Endodermal cell (in vitro differentiated cells): ENCODE results near the gene OR13J1. TPM values are rescaled to one million over a fixed set of nuclear protein-coding genes. Genes with fewer than 3 reads are reported as not detected.

Experiments used
- DNase-seq: peaks from one replicate; pipeline ENCODE4 v3.0.0-alpha.2; 2017
- H3K27ac ChIP-seq: 2 replicates; pipeline ENCODE4 v1.5.1; 2013; ENCODE audit warnings: mild to moderate bottlenecking, low read depth, low read length, moderate library complexity
- H3K27me3 ChIP-seq: 2 replicates; pipeline ENCODE4 v1.6.1; 2013; ENCODE audit warnings: mild to moderate bottlenecking, low read length, moderate library complexity; ENCODE audit not compliant: insufficient read depth, control insufficient read depth, poor library complexity, severe bottlenecking
- H3K36me3 ChIP-seq: 2 replicates; pipeline ENCODE4 v1.7.0; 2013; ENCODE audit warnings: mild to moderate bottlenecking, low read length, moderate library complexity; ENCODE audit not compliant: control insufficient read depth, insufficient read depth
- H3K4me1 ChIP-seq: one replicate; pipeline ENCODE4 v1.7.0; 2013; ENCODE audit warnings: low read length; ENCODE audit not compliant: control insufficient read depth, insufficient read depth
- H3K4me3 ChIP-seq: 2 replicates; pipeline ENCODE4 v1.5.1; 2013; ENCODE audit warnings: mild to moderate bottlenecking, low read length, moderate library complexity
- H3K9ac ChIP-seq: 2 replicates; pipeline ENCODE4 v1.6.1; 2013; ENCODE audit warnings: mild to moderate bottlenecking, low read length, moderate library complexity; ENCODE audit not compliant: poor library complexity, severe bottlenecking; ENCODE audit errors: extremely low read depth
- H3K9me3 ChIP-seq: 2 replicates; pipeline ENCODE4 v1.6.1; 2013; ENCODE audit warnings: mild to moderate bottlenecking, low read length, moderate library complexity; ENCODE audit not compliant: control insufficient read depth
- H3K27ac Mint-ChIP-seq: 2 replicates; pipeline ENCODE4 v1.8.0; 2020; ENCODE audit warnings: mixed read lengths
- H3K27me3 Mint-ChIP-seq: 2 replicates; pipeline ENCODE4 v1.8.0; 2021; ENCODE audit warnings: mild to moderate bottlenecking, mixed read lengths; ENCODE audit not compliant: insufficient read depth
- H3K36me3 Mint-ChIP-seq: 2 replicates; pipeline ENCODE4 v1.8.0; 2020; ENCODE audit warnings: low read depth, mixed read lengths
- H3K4me1 Mint-ChIP-seq: 2 replicates; pipeline ENCODE4 v1.8.0; 2020; ENCODE audit warnings: mixed read lengths
- H3K4me3 Mint-ChIP-seq: 2 replicates; pipeline ENCODE4 v1.8.0; 2020; ENCODE audit warnings: mild to moderate bottlenecking, moderate library complexity, mixed read lengths
- H3K9me3 Mint-ChIP-seq: 2 replicates; pipeline ENCODE4 v1.8.0; 2020; ENCODE audit warnings: mild to moderate bottlenecking, mixed read lengths
- WGBS, 2 experiments: methylation state at CpG; one replicate each; pipeline versions ENCODE4 v1.1.5 to v1.1.7; 2013; ENCODE audit warnings: missing lambda C conversion rate in 2 of 2, mixed read lengths in 1 of 2; ENCODE audit not compliant: insufficient coverage in 1 of 2, insufficient read length in 1 of 2; 5-methylcytosine and 5-hydroxymethylcytosine counted together
- total RNA-seq, 2 donors: library from RNA; stranded (reverse); fragmentation: NEBNext Ultra II Directional in 1 of 2; extraction: Animal tissue kit (Norgen Biotek cat#: 25700) in 1 of 2; gene quantifications; 2 replicates in 1 of 2; 3 replicates in 1 of 2; pipeline ENCODE4 v1.2.1, GENCODE V29; 2021
- TF ChIP-seq, protein P1 (sequence below): fragments of 200-600 bp; sonication (generic); conservative IDR thresholded peaks from 2 replicates; pipeline ENCODE4 v1.5.0; 2021; ENCODE audit warnings: antibody characterized with exemption, mild to moderate bottlenecking

Gene OR13J1
- total RNA-seq, 2 donors from 2014 or later = not detected

- peak; percentile 73 for DNase-seq
- no peak overlapping the region for H3K4me3 Mint-ChIP-seq
- no peak overlapping the region for H3K27ac Mint-ChIP-seq
- H3K36me3 ChIP-seq = no peaks in the 10 kb centered on the region
- TF ChIP-seq, protein P1, sequence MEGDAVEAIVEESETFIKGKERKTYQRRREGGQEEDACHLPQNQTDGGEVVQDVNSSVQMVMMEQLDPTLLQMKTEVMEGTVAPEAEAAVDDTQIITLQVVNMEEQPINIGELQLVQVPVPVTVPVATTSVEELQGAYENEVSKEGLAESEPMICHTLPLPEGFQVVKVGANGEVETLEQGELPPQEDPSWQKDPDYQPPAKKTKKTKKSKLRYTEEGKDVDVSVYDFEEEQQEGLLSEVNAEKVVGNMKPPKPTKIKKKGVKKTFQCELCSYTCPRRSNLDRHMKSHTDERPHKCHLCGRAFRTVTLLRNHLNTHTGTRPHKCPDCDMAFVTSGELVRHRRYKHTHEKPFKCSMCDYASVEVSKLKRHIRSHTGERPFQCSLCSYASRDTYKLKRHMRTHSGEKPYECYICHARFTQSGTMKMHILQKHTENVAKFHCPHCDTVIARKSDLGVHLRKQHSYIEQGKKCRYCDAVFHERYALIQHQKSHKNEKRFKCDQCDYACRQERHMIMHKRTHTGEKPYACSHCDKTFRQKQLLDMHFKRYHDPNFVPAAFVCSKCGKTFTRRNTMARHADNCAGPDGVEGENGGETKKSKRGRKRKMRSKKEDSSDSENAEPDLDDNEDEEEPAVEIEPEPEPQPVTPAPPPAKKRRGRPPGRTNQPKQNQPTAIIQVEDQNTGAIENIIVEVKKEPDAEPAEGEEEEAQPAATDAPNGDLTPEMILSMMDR = peak; percentile 88
- 64 to 66% methylated on average over 4 of the region's 4 CpGs for WGBS, 2 experiments
- no peaks in the 10 kb centered on the region for H3K27me3 ChIP-seq
- H3K9ac ChIP-seq = no peak overlapping the region
- no peaks in the 10 kb centered on the region for H3K9me3 Mint-ChIP-seq
- H3K4me1 ChIP-seq = no peaks in the 10 kb centered on the region
- H3K9me3 ChIP-seq = no peaks in the 10 kb centered on the region
- no peak overlapping the region for H3K27ac ChIP-seq
- peaks cover 5% of the 10 kb centered on the region for H3K27me3 Mint-ChIP-seq
- no peaks in the 10 kb centered on the region for H3K36me3 Mint-ChIP-seq
- H3K4me3 ChIP-seq = no peak overlapping the region
- H3K4me1 Mint-ChIP-seq = peaks cover 13% of the 10 kb centered on the region
Observed at GRCh38 chr9:35826071-35826701, 44.0 kb downstream of the OR13J1 start.

- no peaks in the 10 kb centered on the region for H3K9me3 Mint-ChIP-seq
- no peak overlapping the region for H3K4me3 Mint-ChIP-seq
- Histone ChIP-seq H3K27me3 (peaks cover under 1% of the 10 kb centered on the region), H3K4me3 (no peak overlapping the region), H3K9me3 (no peaks in the 10 kb centered on the region), H3K36me3 (no peaks in the 10 kb centered on the region), H3K9ac (no peak overlapping the region), H3K27ac (no peak overlapping the region), H3K4me1 (no peaks in the 10 kb centered on the region)
- peaks cover 5% of the 10 kb centered on the region for H3K27me3 Mint-ChIP-seq
- no peak for DNase-seq
- H3K4me1 Mint-ChIP-seq = peaks cover 3% of the 10 kb centered on the region
- no peak overlapping the region for H3K27ac Mint-ChIP-seq
- TF ChIP-seq, protein P1 = no peak
- H3K36me3 Mint-ChIP-seq = no peaks in the 10 kb centered on the region
Observed at GRCh38 chr9:35822926-35823325, 47.3 kb downstream of the OR13J1 start.

GRCh38 chr9:35820076-35820475 is 50.1 kb downstream of the OR13J1 start:
- H3K4me3 ChIP-seq = no peak overlapping the region
- H3K9ac ChIP-seq = no peak overlapping the region
- H3K4me1 ChIP-seq = no peaks in the 10 kb centered on the region
- no peaks in the 10 kb centered on the region for H3K36me3 ChIP-seq
- H3K36me3 Mint-ChIP-seq = no peaks in the 10 kb centered on the region
- no peaks in the 10 kb centered on the region for H3K9me3 Mint-ChIP-seq
- no peaks in the 10 kb centered on the region for H3K9me3 ChIP-seq
- peaks cover 5% of the 10 kb centered on the region for H3K27me3 Mint-ChIP-seq
- TF ChIP-seq, protein P1 = no peak
- H3K4me1 Mint-ChIP-seq = peaks cover 3% of the 10 kb centered on the region
- peaks cover 11% of the 10 kb centered on the region for H3K27me3 ChIP-seq
- H3K27ac ChIP-seq = no peak overlapping the region
- no peak for DNase-seq
- no peak overlapping the region for H3K4me3 Mint-ChIP-seq
- H3K27ac Mint-ChIP-seq = no peak overlapping the region

Other genes starting within 250 kb of the OR13J1 start
- under 1 TPM in 1 of 2 donors, not detected in 1; 0.22 TPM for gene SIT1, start 219.5 kb downstream of the OR13J1 start, total RNA-seq
- over 10,000 TPM; 17,358 to 20,060 TPM for gene RMRP, start 212.4 kb downstream of the OR13J1 start, total RNA-seq
- 10 to 100 TPM; 10.6 to 15.3 TPM for gene CCDC107, start 212.1 kb downstream of the OR13J1 start, total RNA-seq
- gene ARHGEF39, start 205.2 kb downstream of the OR13J1 start, total RNA-seq = 10 to 100 TPM; 22.1 to 36.4 TPM
- 1 to 10 TPM; 1.8 to 3.6 TPM for gene CA9, start 196.5 kb downstream of the OR13J1 start, total RNA-seq
- 100 to 1,000 TPM; 191 to 251 TPM for gene TPM2, start 180.5 kb downstream of the OR13J1 start, total RNA-seq
- 100 to 1,000 TPM; 117 to 123 TPM for gene TLN1, start 138.2 kb downstream of the OR13J1 start, total RNA-seq
- gene CREB3, start 137.7 kb downstream of the OR13J1 start, total RNA-seq = 10 to 100 TPM; 28.1 to 33.6 TPM
- gene GBA2, start 121.2 kb downstream of the OR13J1 start, total RNA-seq = 100 to 1,000 TPM; 107 to 117 TPM
- gene RGP1, start 121.1 kb downstream of the OR13J1 start, total RNA-seq = 10 to 100 TPM; 24.6 to 30.1 TPM
- gene MSMP, start 116.1 kb downstream of the OR13J1 start, total RNA-seq = under 1 TPM in 1 of 2 donors, not detected in 1; 0.66 TPM
- gene NPR2, start 78.8 kb downstream of the OR13J1 start, total RNA-seq = 10 to 100 TPM; 22.9 to 26.0 TPM
- 1 to 10 TPM; 1.2 to 1.4 TPM for gene SPAG8, start 58.1 kb downstream of the OR13J1 start, total RNA-seq
- gene HINT2, start 55.4 kb downstream of the OR13J1 start, total RNA-seq = 10 to 100 TPM; 34.3 to 48.6 TPM
- under 1 TPM in 1 of 2 donors, not detected in 1; 0.22 TPM for gene FAM221B, start 41.7 kb downstream of the OR13J1 start, total RNA-seq
- gene TMEM8B, start 41.2 kb downstream of the OR13J1 start, total RNA-seq = 10 to 100 TPM; 12.8 to 18.3 TPM
- gene HRCT1, start 35.8 kb upstream of the OR13J1 start, total RNA-seq = not detected
- under 1 TPM in 1 of 2 donors, not detected in 1; 0.29 TPM for gene SPAAR, start 39.1 kb upstream of the OR13J1 start, total RNA-seq
- not detected for gene OR2S2, start 87.8 kb upstream of the OR13J1 start, total RNA-seq
- 10 to 100 TPM; 11.5 to 16.1 TPM for gene RECK, start 166.5 kb upstream of the OR13J1 start, total RNA-seq